ENCODE measurements around the gene CCDC88C.

The CCDC88C gene

GRCh38 chr14:91302391-91302790, 115.2 kb downstream of the CCDC88C start:
- no peaks in the 10 kb centered on the region for H3K4me1 ChIP-seq (ENCODE audit: control insufficient read depth in 1 of 2, insufficient read depth in 2 of 2, low read length in 2 of 2)
- H3K27ac ChIP-seq (ENCODE audit: low read depth, low read length), result no peak overlapping the region
- no peaks in the 10 kb centered on the region for H3K27me3 ChIP-seq (ENCODE audit: control insufficient read depth in 1 of 2, insufficient read depth in 2 of 2, low read length in 2 of 2)
- H3K36me3 ChIP-seq (ENCODE audit: control insufficient read depth in 1 of 2, insufficient read depth in 2 of 2, low read length in 2 of 2), result peaks cover 41 to 84% of the 10 kb centered on the region in 2 donors
- H3K9ac ChIP-seq (ENCODE audit: low read depth in 1 of 2, low read length in 2 of 2), result no peak overlapping the region
- H3K9me3 ChIP-seq (ENCODE audit: control insufficient read depth in 1 of 2, low read length in 2 of 2), result no peaks in the 10 kb centered on the region
- H3K4me3 ChIP-seq (ENCODE audit: low read depth in 1 of 2, low read length in 2 of 2), result no peak overlapping the region

- Histone ChIP-seq H3K4me3 (ENCODE audit: low read depth in 1 of 2, low read length in 2 of 2) (no peak overlapping the region), H3K9me3 (ENCODE audit: control insufficient read depth in 1 of 2, low read length in 2 of 2) (no peaks in the 10 kb centered on the region), H3K27me3 (ENCODE audit: control insufficient read depth in 1 of 2, insufficient read depth in 2 of 2, low read length in 2 of 2) (no peaks in the 10 kb centered on the region), H3K9ac (ENCODE audit: low read depth in 1 of 2, low read length in 2 of 2) (no peak overlapping the region), H3K4me1 (ENCODE audit: control insufficient read depth in 1 of 2, insufficient read depth in 2 of 2, low read length in 2 of 2) (no peaks in the 10 kb centered on the region), H3K36me3 (ENCODE audit: control insufficient read depth in 1 of 2, insufficient read depth in 2 of 2, low read length in 2 of 2) (peaks cover 42 to 84% of the 10 kb centered on the region in 2 donors), H3K27ac (ENCODE audit: low read depth, low read length) (no peak overlapping the region)
Observed at GRCh38 chr14:91300957-91301356, 116.7 kb downstream of the CCDC88C start.

DNA sequence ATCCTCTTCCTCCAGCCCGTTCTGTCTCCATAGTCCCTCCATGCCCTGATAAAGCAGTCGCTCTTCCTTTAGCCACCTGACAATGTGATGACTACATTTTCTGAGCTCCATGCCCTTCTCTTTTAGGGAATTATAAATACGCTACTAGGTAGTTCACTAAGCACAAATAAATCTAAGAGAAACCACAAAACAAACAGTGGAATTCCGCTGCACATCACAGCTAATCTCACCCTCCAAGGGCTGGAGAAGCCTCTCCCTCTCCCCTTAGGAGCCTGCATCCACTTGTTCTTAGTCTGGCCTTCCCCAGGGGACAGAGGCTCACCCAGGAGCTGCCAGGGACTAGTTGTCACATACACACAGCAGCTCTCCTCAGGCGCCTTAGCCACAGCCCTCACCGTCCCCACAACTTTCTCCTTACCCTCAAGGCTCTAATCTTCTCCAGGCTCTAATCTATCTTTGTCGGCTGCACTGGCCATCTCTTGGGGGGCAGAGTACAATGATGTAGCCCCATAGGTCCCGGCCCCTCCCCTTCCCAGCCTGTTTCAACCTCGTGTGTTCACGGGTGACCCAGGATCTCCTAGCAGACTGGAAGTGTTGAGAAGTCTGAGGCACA, 117.2 kb downstream of the CCDC88C start:
- no peak overlapping the region for H3K9ac ChIP-seq (ENCODE audit: low read depth in 1 of 2, low read length in 2 of 2)
- peaks cover 44 to 83% of the 10 kb centered on the region in 2 donors for H3K36me3 ChIP-seq (ENCODE audit: control insufficient read depth in 1 of 2, insufficient read depth in 2 of 2, low read length in 2 of 2)
- H3K27me3 ChIP-seq (ENCODE audit: control insufficient read depth in 1 of 2, insufficient read depth in 2 of 2, low read length in 2 of 2), result no peaks in the 10 kb centered on the region

DNA sequence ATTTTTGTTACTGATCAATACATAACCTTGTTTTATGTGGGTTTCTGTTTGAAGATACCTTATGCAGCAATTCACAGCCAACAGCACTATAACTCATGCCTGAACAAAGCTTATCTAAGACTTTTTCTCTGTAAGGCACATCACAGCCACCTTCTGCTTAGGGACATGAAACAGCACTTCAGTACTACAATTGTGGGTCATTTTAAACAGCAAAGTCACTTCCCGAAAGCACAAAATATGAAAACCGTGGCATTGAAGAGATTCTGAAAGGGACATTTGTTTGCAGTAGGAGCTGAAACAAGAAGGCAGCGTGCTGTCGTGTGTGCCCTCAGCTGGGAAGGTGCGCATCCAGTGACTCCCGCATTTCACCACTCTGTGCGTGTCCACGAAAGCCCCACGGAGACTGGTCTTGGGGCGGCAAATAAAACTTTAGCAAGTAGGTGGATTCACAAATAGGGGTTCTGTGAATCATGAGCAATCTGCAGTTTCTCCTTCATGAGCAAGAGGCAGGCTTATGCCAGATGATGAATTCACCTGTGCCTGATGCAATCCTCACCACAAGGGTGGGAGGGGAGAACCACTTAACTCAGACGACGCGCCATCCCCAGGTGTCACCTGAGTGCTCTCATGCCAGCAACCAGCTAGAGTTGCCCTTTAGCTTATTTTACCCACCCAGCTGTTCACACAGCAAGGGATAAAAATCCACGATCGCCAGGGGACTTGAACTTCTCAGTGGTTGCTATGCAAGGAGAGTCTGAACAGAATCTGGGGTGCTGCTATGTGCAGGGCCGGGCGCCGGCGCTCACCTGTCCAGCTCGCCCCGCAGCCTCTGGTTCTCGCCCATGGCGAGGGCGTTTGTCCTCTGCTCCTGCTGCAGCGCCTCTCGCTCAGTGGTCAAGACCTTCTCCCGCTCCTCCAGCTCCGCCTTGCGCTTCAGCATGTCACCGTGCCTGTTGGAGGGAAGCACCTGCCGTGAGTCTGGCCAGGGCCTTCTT, 118.2 kb downstream of the CCDC88C start:
- Histone ChIP-seq H3K9me3 (ENCODE audit: control insufficient read depth in 1 of 2, low read length in 2 of 2) (no peaks in the 10 kb centered on the region), H3K9ac (ENCODE audit: low read depth in 1 of 2, low read length in 2 of 2) (no peak overlapping the region), H3K27me3 (ENCODE audit: control insufficient read depth in 1 of 2, insufficient read depth in 2 of 2, low read length in 2 of 2) (no peaks in the 10 kb centered on the region), H3K4me3 (ENCODE audit: low read depth in 1 of 2, low read length in 2 of 2) (no peak overlapping the region), H3K4me1 (ENCODE audit: control insufficient read depth in 1 of 2, insufficient read depth in 2 of 2, low read length in 2 of 2) (no peaks in the 10 kb centered on the region), H3K27ac (ENCODE audit: low read depth, low read length) (no peak overlapping the region), H3K36me3 (ENCODE audit: control insufficient read depth in 1 of 2, insufficient read depth in 2 of 2, low read length in 2 of 2) (peaks cover 47 to 85% of the 10 kb centered on the region in 2 donors)

More for the DNA sequence above, 117.2 kb downstream of the CCDC88C start:
- Histone ChIP-seq H3K27ac (ENCODE audit: low read depth, low read length) (no peak overlapping the region), H3K4me3 (ENCODE audit: low read depth in 1 of 2, low read length in 2 of 2) (no peak overlapping the region), H3K4me1 (ENCODE audit: control insufficient read depth in 1 of 2, insufficient read depth in 2 of 2, low read length in 2 of 2) (no peaks in the 10 kb centered on the region), H3K9me3 (ENCODE audit: control insufficient read depth in 1 of 2, low read length in 2 of 2) (no peaks in the 10 kb centered on the region)

GRCh38 chr14:91298576-91298975, 119.0 kb downstream of the CCDC88C start:
- no peak overlapping the region for H3K4me3 ChIP-seq (ENCODE audit: low read depth in 1 of 2, low read length in 2 of 2)
- H3K9me3 ChIP-seq (ENCODE audit: control insufficient read depth in 1 of 2, low read length in 2 of 2), result no peaks in the 10 kb centered on the region
- H3K27me3 ChIP-seq (ENCODE audit: control insufficient read depth in 1 of 2, insufficient read depth in 2 of 2, low read length in 2 of 2), result no peaks in the 10 kb centered on the region
- no peaks in the 10 kb centered on the region for H3K4me1 ChIP-seq (ENCODE audit: control insufficient read depth in 1 of 2, insufficient read depth in 2 of 2, low read length in 2 of 2)
- H3K27ac ChIP-seq (ENCODE audit: low read depth, low read length), result no peak overlapping the region
- H3K36me3 ChIP-seq (ENCODE audit: control insufficient read depth in 1 of 2, insufficient read depth in 2 of 2, low read length in 2 of 2), result peaks cover 48 to 85% of the 10 kb centered on the region in 2 donors
- no peak overlapping the region for H3K9ac ChIP-seq (ENCODE audit: low read depth in 1 of 2, low read length in 2 of 2)

- Histone ChIP-seq H3K9me3 (ENCODE audit: control insufficient read depth in 1 of 2, low read length in 2 of 2) (no peaks in the 10 kb centered on the region), H3K27me3 (ENCODE audit: control insufficient read depth in 1 of 2, insufficient read depth in 2 of 2, low read length in 2 of 2) (no peaks in the 10 kb centered on the region), H3K36me3 (ENCODE audit: control insufficient read depth in 1 of 2, insufficient read depth in 2 of 2, low read length in 2 of 2) (peaks cover 53 to 93% of the 10 kb centered on the region in 2 donors), H3K4me3 (ENCODE audit: low read depth in 1 of 2, low read length in 2 of 2) (no peak overlapping the region), H3K4me1 (ENCODE audit: control insufficient read depth in 1 of 2, insufficient read depth in 2 of 2, low read length in 2 of 2) (no peaks in the 10 kb centered on the region), H3K9ac (ENCODE audit: low read depth in 1 of 2, low read length in 2 of 2) (no peak overlapping the region), H3K27ac (ENCODE audit: low read depth, low read length) (no peak overlapping the region)
Observed at GRCh38 chr14:91297081-91297711, 120.4 kb downstream of the CCDC88C start.

DNA sequence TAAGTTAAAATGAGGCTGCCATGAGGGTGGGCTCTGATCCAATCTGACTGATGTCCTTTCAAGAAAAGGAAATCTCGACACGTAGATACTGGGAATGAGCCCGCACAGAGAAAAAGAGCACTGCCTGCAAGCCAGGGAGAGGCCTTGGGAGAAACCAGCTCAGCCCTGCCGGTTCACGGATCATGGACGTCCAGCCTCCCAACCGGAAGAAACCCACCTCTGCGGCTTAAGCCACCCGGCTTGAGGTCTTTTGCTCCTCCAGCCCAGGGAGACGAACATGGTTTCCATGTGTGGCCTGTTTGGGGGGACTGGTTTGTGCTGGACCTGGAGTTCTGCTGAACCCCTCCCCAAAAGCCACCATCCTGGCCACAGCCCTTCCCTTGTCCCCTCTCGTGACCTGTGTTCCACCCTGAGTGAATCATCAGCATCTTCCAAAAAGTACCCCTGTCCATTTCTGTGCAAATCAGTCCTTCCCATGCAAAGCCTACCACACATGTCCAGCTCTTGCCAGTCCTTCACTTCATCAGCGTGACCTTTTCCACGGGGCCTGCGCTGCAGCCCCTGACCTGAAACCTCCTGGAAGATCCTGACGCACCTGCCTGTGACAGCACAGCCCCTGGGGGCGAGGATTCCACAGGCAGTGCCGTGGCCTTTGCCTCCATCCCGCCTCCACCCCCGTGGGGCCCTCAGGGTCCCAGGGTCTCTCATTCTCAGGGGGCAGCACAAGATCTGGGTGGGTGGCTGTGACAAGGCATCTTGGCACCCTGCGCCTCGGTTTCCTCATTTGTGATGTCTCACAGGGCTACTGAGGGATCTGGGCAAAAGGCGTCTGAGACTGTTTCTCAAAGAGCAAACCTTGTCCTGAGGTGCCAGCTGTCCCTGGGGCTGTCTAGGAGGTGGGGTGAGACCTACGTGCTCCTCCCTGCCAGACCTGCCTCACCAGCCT, 121.5 kb downstream of the CCDC88C start:
- Histone ChIP-seq H3K4me1 (ENCODE audit: control insufficient read depth in 1 of 2, insufficient read depth in 2 of 2, low read length in 2 of 2) (no peaks in the 10 kb centered on the region), H3K27ac (ENCODE audit: low read depth, low read length) (no peak overlapping the region), H3K27me3 (ENCODE audit: control insufficient read depth in 1 of 2, insufficient read depth in 2 of 2, low read length in 2 of 2) (no peaks in the 10 kb centered on the region), H3K9ac (ENCODE audit: low read depth in 1 of 2, low read length in 2 of 2) (no peak overlapping the region), H3K36me3 (ENCODE audit: control insufficient read depth in 1 of 2, insufficient read depth in 2 of 2, low read length in 2 of 2) (peaks cover 59 to 92% of the 10 kb centered on the region in 2 donors), H3K4me3 (ENCODE audit: low read depth in 1 of 2, low read length in 2 of 2) (no peak overlapping the region), H3K9me3 (ENCODE audit: control insufficient read depth in 1 of 2, low read length in 2 of 2) (no peaks in the 10 kb centered on the region)

DNA sequence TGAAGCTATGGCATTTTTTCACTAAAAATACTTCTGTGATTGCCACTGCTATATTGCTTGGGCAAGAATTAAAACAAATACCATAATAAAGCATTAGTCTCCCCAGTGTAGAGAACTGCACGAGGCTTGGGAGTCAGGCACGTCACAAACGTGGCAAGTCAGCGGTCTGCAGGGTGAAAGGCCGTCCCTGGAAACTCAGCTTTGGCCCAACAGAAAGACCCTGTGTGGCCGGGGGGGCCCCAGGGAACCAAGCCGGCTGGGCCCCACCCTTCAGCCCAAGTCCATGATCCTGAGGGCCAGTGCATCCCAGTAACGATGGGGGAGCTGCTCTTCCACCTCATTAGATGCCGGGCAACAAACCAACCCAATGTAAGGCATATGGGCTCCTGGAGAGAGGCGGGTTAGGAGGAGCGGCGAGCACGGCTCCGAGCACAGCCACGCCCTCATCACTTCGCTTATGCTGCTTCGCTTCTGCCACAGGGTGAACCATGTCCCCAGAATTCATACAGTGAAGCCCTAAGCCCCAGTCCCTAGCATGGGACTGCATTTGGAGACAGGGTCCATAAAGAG, 122.3 kb downstream of the CCDC88C start:
- Histone ChIP-seq H3K9me3 (ENCODE audit: control insufficient read depth in 1 of 2, low read length in 2 of 2) (no peaks in the 10 kb centered on the region), H3K27ac (ENCODE audit: low read depth, low read length) (no peak overlapping the region), H3K27me3 (ENCODE audit: control insufficient read depth in 1 of 2, insufficient read depth in 2 of 2, low read length in 2 of 2) (no peaks in the 10 kb centered on the region), H3K36me3 (ENCODE audit: control insufficient read depth in 1 of 2, insufficient read depth in 2 of 2, low read length in 2 of 2) (peaks cover 64 to 92% of the 10 kb centered on the region in 2 donors), H3K9ac (ENCODE audit: low read depth in 1 of 2, low read length in 2 of 2) (no peak overlapping the region), H3K4me1 (ENCODE audit: control insufficient read depth in 1 of 2, insufficient read depth in 2 of 2, low read length in 2 of 2) (no peaks in the 10 kb centered on the region), H3K4me3 (ENCODE audit: low read depth in 1 of 2, low read length in 2 of 2) (no peak overlapping the region)

DNA sequence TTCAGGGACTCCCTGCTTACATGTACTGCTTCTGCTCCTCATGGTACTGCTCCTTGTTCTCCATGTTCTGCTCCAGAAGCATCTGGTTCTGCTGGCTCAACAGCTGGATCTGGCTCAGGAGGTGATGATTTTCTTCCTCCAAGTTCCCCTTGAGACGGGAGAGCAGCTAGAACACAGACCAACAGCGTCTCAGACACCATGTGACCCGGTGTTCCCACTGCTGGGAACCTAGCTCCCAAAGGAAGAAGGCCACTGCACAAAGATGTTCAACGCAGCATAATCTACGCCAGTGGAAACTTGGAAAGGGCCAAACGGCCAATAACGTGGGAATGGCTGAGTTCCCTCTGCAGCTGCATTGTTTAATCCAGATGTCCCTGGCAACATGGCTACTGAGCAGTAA, 123.5 kb downstream of the CCDC88C start:
- H3K36me3 ChIP-seq (ENCODE audit: control insufficient read depth in 1 of 2, insufficient read depth in 2 of 2, low read length in 2 of 2), result peaks cover 64 to 92% of the 10 kb centered on the region in 2 donors
- no peak overlapping the region for H3K9ac ChIP-seq (ENCODE audit: low read depth in 1 of 2, low read length in 2 of 2)
- H3K27me3 ChIP-seq (ENCODE audit: control insufficient read depth in 1 of 2, insufficient read depth in 2 of 2, low read length in 2 of 2), result no peaks in the 10 kb centered on the region
- H3K9me3 ChIP-seq (ENCODE audit: control insufficient read depth in 1 of 2, low read length in 2 of 2), result no peaks in the 10 kb centered on the region
- H3K4me3 ChIP-seq (ENCODE audit: low read depth in 1 of 2, low read length in 2 of 2), result no peak overlapping the region
- no peak overlapping the region for H3K27ac ChIP-seq (ENCODE audit: low read depth, low read length)
- H3K4me1 ChIP-seq (ENCODE audit: control insufficient read depth in 1 of 2, insufficient read depth in 2 of 2, low read length in 2 of 2), result no peaks in the 10 kb centered on the region
